Stimulated activated CD8-positive, alpha-beta memory T cell treated with anti-CD3 and anti-CD28 coated beads, Interleukin-12 subunit alpha, Interleukin-12 subunit beta, amount 100 ng/mL, for 1 hour (primary cell): Measurements from ENCODE around the gene ARTN.

Experiments used
- DNase-seq: peaks from one replicate; pipeline ENCODE4 v3.0.0-alpha.2; 2020; ENCODE audit warnings: low read depth

Gene ARTN

GRCh38 chr1:43985984-43986595 is 52.5 kb downstream of the ARTN start:
- no peak for DNase-seq

- DNase-seq, result no peak
Measured at GRCh38 chr1:43986712-43987111, 53.1 kb downstream of the ARTN start.
